GM18499 (cell line): ENCODE results near the gene CRIM1.
A peak's percentile ranks its signal among the peaks of the same experiment; 100 is the strongest.

Experiments used
- ATAC-seq: cut with Tn5 transposase; IDR thresholded peaks from one replicate; pipeline ENCODE4 v1.9.1; 2021; ENCODE audit warnings: moderate number of reproducible peaks; ENCODE audit not compliant: insufficient read depth, unreplicated experiment

CRIM1 gene

DNA sequence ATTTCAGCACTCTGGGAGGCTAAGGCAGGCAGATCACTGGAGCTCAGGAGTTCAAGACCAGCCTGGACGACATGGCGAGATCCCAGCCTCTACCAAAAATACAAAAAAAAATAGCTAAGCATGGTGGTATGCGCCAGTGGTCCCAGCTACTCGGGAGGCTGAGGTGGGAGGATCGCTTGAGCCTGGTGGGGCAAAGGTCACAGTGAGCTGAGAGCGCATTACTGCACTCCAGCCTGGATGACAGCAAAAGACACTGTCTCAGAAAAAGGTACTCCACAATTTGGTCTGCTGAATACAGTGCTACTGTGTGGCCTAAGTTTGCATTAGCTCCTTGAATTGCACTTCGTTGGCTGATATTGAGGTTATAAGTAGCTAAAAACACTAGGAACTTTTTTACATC is 144.5 kb downstream of the CRIM1 start:
- ATAC-seq = no peak

DNA sequence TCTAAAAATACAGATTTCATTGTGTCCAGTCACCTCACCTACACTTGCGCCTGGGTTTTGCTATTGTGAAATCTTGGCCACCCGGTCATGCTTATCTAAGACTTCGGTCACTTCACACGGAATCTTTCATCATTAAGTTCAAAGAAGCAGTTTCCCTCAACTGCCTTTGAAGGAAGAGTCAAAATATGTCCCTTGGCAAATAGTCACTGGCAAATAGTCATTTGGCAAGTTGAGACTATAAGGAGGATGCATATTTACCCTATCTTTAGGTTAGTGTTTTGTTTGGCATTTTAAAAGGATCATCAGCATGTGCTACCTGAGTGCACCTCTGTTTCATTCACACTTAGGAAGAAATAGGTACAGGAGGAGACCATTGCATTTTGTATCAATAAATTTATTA is 146.5 kb downstream of the CRIM1 start:
- ATAC-seq = no peak

DNA sequence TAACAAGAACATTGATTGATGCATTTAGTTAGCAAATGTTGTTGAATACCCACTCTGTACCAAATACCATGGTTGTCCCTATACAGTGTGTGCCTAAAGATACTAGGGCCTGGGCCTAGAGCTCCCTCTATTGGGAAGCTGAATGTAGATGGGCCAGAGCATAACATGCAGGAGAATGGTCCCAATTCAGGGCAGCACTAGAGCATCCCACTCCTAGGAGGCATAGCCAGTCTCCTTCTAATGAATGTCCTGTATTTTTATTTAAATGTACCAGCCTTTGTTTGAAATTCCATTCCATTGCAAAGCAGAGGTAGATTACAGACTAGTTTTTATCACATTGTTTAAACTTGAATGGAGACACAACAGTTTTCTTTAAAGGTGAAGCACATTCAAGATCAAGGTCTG is 151.8 kb downstream of the CRIM1 start:
- peak; percentile 90 for ATAC-seq

DNA sequence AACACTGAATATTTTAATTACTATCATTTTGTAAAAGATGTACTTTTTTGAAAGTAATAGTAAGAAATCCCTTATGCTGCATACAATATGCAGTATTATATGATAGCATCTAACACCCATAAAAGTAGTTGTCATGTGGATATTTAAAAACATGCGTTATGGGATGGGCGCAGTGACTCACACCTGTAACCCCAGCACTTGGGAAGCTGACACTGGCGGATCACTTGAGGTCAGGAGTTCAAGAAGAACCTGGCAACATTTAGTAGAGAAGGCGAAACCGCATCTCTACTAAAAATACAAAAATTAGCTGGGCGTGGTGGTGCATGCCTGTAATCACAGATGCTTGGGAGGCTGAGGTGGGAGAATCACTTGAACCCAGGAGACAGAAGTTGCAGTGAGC is 153.5 kb downstream of the CRIM1 start:
- no peak for ATAC-seq

DNA sequence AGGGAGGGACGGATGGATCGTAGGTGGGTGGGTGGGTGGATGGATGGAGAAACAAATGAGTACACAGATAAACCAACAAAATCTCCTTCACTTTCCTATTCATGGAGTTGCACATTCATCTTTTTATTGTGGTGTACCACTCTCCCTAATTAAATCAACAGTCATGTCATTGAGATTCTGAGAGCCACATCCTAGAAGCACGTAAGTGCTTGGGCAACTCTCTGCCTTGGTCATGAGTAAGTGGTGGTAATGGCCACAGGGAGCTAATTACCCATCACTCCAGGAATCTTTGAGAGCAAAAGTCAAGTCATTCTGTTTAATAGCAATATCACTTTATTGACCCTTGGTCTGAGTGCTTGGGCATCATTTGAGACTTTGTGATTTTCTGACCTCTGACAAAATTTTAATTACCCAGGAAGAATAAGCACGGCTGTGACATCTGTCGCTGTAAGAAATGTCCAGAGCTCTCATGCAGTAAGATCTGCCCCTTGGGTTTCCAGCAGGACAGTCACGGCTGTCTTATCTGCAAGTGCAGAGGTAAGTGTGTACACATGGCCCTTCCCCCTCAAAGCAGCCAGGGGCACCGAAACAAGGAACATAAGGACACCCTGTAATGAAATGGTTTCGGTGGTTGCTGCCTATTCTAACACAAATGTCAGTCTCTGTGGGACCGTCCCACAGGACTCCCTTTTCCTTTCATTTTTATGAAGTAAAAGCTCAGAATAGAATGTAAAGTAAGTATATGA is 156.5 kb downstream of the CRIM1 start:
- ATAC-seq = no peak

DNA sequence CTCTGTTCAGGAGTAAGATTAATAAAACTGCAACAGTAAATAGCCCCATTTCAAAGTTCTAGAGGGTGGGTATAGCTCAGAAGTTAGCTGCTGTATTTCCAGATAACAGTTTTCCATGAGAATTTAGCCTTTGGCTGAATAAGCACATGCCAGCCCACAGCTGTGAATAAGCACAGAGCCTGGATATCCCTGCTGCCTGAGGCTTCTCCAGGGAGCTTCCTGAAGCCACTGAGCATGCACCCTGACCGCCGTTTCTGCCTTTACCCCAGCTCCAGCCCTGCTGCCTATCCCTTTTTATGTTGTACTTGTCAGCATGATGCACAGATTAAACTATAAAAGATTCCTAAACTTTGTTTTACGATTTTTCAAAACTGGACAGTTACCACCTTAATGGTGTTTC is 157.1 kb downstream of the CRIM1 start:
- no peak for ATAC-seq

DNA sequence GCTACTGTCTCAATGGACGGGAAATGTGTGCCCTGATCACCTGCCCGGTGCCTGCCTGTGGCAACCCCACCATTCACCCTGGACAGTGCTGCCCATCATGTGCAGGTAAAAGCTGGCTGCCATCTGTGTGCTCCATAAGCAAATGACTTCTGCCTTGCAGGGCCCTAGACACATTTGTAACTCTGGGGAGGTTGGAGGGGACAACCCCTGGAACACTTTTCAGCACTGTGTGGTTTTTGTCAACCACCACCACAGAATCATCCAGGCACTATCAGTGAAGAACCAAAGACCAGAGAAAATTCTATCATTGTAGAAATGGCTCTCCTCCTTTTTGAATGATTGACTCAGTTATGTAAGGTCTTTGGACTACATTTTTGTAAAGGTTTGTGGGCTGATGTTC is 158.1 kb downstream of the CRIM1 start:
- no peak for ATAC-seq

DNA sequence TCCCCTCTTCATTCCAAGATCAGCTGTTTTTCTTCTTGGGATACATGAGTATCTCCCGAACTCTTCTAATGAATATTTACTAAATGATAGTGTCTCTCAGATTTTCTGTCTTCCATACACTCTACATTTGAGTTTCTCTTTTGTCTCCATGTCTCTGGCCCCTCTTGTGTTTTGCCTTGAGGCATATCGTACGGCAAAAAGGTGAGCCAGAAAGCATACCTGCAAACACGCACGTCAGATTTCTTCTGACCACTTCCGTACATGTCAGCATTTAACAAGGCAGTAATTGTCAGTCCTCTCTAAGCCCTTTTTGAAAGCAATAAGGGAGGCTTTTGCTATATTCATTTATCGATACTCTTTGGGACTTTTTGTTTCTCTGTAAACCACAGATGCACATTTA is 160.0 kb downstream of the CRIM1 start:
- ATAC-seq = no peak

DNA sequence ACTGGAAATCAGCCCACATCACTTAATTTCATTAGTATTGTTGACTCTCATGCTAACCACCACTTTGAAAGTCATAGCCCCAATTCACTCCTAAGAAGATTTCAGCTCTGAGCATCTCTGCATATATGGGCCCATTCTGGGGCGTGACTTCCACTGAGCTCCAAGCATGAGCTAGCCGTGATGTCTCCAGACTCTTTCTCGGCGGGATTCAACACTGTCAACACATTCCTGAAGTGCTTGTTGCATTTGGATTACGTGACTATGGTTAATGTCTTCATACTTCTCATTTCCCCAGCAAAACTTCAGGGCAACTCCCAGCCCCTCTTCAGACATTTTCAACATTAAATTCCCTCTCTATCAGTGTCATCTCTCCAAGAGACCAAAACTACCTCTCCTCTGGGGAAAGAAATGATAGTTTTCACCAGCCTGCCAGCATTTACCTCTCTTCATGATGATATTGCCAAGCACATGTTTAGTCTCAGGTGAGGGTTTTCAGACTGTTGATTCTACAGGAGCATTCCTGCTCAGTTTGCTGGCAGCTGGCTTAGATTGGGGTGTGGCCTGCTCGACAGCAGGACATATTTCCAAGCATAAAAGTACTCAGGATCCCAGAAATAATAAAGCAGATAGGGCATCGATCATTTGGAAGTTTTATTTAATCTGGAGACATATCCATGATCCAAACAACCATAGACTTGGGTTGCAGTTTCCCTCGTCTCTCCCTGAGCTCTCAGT is 160.7 kb downstream of the CRIM1 start:
- ATAC-seq = no peak

DNA sequence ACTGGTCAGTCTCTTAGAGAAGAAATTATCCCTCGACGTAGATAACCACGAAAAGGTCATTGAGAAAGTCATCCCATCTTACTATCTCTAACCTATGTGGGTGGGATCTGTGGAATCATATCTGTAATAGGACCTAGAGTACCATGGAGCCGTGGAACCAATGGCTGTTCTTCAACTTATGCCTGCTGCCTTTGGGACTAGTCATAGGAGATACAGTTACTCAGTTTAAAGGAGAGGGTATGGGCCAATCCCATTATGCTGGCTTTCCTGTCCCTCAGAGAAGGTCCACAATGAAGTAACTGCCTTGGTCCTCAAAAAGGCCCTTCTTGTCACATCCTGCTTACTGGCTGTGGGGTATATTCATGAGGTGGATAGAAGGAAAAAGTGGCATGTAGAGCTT is 164.9 kb downstream of the CRIM1 start:
- ATAC-seq = no peak

DNA sequence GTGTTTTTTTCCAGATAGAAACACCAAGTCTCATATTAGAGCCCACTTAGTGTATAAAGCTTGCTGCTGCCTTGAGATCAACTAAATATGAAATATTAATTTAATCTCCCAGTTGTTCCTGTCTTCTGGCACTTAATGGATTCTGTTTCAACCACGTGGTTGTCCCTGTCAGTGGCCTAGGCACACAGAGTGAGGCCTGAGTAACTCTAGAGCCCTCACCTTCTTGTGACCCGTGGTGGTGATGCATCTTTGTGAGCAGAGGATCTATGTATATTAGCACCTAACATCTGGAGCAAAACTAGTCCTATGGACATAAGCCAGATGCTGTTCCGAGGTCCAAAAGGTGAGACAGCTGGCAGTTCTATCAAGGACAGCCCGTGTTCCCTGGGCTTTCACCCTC is 167.6 kb downstream of the CRIM1 start:
- no peak for ATAC-seq

DNA sequence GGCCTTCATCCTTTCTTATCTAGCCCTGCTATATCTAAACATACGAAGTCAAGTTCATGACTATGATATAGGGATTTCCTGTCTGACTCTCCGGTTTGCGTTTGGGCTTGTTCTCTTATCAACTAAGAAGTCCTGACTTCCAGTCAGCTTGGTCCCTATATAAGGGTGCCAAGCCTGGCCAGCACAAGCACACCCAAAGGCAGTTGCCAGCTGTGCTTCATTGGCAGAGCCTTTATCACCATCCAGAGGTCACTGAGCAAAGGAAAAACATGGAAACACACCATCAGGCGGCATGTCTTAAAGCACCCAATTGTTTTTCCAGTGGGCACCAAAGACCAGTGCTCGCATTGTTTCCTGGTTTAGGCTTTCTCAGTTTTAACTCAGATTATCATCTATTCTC is 169.7 kb downstream of the CRIM1 start:
- no peak for ATAC-seq

DNA sequence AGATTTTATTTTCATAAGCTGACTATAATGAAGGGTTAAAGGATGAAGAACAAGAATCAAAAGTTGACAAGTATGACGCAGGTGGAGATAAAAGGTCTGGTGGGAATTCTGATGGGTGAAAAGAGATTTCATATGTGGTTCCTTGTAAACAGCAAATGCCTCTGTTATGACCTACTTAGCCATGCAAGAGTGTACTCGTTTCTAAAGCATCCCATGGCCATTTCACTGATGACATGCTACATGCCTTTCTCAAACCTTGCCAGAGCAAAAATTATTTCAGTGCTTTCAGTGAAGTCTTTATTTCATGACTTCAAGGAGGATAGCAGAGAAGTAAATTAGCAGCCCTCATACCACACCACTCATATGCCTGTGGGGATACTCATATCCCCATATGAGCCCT is 170.6 kb downstream of the CRIM1 start:
- ATAC-seq = no peak

DNA sequence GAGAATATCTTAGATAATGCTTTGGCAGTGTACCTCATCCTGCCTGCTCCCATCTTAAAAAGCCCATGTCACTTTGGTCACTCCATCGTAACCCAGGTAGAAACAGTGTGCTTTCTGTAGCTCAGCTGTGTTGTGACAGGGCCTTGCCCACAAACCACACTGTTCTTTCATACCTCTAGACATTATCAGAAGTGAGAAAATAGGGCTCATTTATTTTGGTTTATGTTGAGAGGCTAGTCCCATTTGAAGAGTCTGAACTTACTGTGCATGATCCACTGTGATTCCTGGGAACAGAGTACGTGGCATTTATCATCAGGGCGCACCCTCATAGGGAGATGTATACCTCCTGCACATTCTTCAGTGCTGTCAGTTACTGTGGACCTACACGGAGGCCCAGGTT is 172.7 kb downstream of the CRIM1 start:
- ATAC-seq = peak; percentile 48

DNA sequence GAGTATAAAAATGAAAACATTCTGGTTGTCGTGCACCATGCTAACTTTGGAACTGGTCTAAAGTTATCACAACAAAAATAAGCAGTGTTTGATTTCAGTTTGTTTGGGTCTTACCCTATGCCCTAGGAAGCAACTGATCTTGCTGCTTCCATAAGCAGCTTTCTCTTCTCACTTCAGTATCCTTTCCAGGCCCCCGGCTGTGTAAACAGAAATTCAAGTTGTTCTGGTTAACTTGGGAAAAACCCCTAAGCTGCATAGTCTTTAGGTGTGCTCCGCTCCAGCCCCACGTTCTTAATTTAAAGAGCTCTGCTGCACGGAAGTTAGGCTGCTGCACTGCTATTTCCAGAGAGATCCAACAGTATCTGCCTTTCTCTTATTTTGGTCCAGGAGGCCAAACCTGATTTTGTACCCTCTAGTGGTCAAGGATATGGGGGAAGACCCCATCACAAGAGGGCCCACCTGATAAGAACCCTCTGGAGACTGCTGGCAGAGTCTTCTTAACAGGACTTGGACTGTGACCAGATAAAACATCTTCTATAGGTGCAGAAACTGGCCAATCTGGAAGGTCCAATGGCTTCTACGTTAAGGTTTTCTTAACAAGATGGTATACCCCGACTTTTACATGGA is 173.3 kb downstream of the CRIM1 start:
- ATAC-seq = no peak

DNA sequence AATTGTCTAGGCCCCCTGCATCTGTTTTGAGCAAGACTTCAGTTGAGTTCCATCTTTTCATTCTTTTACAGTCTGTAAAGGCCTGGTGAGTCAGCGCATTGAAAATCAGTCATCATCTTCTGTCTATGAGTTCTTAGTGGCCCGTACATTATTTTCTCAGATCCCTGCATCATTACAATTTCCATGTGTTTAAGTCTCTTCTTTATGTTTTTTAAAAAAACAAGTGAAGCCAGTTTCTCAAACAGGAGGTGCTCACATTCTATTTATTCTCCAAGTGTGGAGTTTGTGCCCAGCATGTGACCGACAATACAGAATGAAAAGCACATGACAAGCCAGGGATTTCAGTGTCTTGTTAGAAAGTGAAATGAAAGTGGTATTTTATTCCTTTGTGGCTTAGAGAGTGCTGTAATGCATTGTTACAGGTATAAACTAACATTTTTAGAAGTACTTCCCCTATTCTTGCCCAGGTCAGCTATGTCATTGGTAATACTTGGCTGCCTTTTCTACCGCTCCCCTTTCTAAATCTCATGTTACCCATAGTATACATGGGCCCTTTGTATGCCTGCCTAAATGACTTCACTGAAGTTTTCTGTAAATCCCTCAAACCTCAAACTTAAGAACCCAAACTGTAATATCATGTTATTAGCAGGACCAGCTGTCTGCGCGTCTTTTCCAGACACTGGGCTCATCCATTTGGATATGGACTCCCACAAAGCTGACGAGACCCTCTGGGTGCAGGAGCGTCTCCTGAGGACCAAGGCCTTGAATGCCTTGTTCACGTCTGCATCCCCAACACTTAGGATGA is 174.8 kb downstream of the CRIM1 start:
- ATAC-seq = peak; percentile 91

DNA sequence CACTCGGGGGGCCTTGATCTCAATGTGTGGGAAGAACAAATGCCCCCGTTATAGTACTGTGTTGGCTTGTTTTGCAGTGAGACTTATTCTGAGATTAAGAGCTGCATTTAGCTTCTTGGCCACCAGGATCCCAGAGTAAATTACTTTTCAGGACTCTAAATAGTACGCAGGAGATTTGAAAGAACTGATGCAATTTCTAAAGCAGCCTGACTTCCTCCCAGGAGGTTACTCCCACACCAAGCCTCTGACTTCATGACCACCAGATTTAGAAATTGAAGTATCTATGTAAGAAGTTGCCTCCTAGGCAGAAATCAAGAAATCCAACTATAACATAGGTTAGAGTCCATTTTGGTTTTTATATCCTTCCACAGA is 175.4 kb downstream of the CRIM1 start:
- no peak for ATAC-seq

DNA sequence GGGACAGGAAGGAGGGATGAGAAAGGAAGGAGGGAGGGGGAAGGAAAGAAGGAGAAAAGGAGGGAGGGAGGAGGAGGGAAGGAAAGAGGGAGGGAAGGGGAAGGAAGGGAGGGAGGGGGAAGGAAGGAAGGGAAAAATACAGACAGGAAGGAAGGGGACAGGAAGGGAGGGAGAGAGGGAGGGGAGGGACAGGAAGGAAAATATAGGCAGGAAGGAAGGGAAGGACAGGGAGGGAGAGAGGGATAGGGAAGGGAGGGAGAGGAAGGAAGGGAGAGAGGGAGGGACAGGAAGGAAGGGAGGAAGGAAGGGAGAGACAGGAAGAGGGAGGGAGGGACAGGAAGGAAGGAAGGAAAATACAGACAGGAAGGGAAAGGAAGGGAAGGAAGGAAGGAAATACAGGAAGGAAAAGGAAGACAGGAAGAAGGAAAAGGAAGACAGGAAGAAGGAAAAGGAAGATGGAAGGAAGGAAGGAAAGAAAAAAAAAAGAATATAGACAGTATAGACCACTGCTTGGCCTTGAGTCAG is 178.8 kb downstream of the CRIM1 start:
- no peak for ATAC-seq

DNA sequence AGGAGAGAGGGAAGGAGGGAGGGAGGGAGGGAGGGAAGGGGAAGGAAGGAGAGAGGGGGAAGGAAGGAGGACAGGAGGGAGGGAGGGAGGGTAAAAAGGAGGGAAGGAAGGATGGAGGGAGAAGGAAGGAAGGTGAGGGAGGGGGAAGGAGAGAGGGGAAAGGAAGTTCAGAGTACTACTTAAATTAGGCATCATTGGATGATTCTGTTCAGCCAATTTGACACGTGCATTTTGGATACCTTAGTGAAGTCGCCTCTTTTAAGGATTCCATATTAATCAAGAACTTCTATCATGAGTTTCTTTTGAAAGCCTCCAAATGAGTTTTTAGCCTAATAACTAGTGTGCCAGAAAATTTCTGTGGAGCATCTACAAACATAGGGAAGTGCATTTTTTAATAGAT is 179.5 kb downstream of the CRIM1 start:
- ATAC-seq = no peak

DNA sequence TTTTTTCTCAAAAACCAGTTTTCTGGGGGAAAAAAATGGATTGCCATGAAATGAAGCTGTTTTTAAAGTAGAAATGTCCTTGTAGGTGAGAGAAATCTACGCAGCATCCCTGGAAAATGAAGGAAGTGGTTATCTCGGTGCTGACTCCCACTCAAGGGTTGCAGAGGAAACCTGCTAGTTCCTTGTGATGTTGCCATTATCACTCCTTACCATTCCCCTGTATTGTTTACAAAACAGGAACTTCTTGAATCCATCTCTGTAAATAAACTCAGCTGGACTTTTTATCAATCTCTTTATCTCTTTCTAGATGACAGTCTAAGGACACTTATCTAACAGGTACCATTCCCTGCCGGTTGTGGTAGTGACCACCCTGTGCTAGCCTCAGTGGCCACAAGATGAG is 181.2 kb downstream of the CRIM1 start:
- ATAC-seq = no peak

DNA sequence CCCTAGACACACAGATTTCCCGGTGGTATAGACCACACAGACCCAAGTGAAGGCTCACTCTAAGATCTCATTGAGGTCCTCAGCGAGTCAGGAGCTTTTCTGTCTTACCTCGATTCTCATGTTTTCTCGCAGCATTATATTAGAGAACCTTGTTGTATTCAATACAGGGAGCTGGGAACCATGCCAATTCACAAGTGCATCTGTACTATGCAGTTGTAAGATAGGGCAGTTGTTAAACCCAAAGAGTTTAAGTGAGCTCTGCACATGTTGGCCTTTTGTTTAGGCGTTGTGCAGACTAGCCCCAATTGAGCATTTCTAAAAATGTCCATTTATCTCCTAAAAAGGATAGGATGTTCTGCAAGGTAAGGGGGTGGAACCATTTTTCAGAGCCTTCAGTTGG is 182.8 kb downstream of the CRIM1 start:
- ATAC-seq = no peak
